Liver (tissue), 9 donors: ENCODE results near the gene CUEDC1. TPM values are rescaled to one million over a fixed set of nuclear protein-coding genes. Genes with fewer than 3 reads are reported as not detected.

Experiments used
- DNase-seq: peaks from one replicate; pipeline ENCODE4 v3.0.0-alpha.2; 2017; ENCODE audit warnings: low spot score
- H3K27ac ChIP-seq, 2 donors: one replicate each; pipeline ENCODE4 v1.7.0; 2013; ENCODE audit warnings: inconsistent platforms in 2 of 2, low read length in 2 of 2, control low read depth in 1 of 2, low read depth in 1 of 2, mild to moderate bottlenecking in 1 of 2
- H3K27me3 ChIP-seq, 4 donors: one replicate each; pipeline versions ENCODE4 v1.6.1 to v1.7.0; 2013; ENCODE audit warnings: low read length in 3 of 4, inconsistent platforms in 1 of 4, mild to moderate bottlenecking in 1 of 4, moderate library complexity in 1 of 4; ENCODE audit not compliant: control insufficient read depth in 4 of 4, insufficient read depth in 4 of 4
- H3K36me3 ChIP-seq, 4 donors: one replicate each; pipeline versions ENCODE4 v1.6.1 to v1.7.0; 2013; ENCODE audit warnings: low read length in 3 of 4, mild to moderate bottlenecking in 3 of 4, low read depth in 1 of 4, moderate library complexity in 1 of 4; ENCODE audit not compliant: control insufficient read depth in 4 of 4, insufficient read depth in 3 of 4
- H3K4me1 ChIP-seq, 4 donors: one replicate each; pipeline versions ENCODE4 v1.6.1 to v1.7.0; 2013; ENCODE audit warnings: low read length in 3 of 4, mild to moderate bottlenecking in 3 of 4, moderate library complexity in 1 of 4; ENCODE audit not compliant: control insufficient read depth in 4 of 4, insufficient read depth in 4 of 4
- H3K4me3 ChIP-seq, 3 donors: one replicate each; pipeline versions ENCODE4 v1.6.1 to v1.7.0; 2013; ENCODE audit warnings: low read length in 3 of 3, control low read depth in 1 of 3, low read depth in 1 of 3, mild to moderate bottlenecking in 1 of 3
- H3K9ac ChIP-seq, 2 donors: one replicate each; pipeline ENCODE4 v1.7.0; 2013; ENCODE audit warnings: low read length in 2 of 2, mild to moderate bottlenecking in 2 of 2, moderate library complexity in 2 of 2, control low read depth in 1 of 2, low read depth in 1 of 2
- H3K9me3 ChIP-seq, 4 donors: one replicate each; pipeline versions ENCODE4 v1.6.1 to v1.7.0; 2013; ENCODE audit warnings: low read length in 3 of 4; ENCODE audit not compliant: control insufficient read depth in 4 of 4
- ATF3 ChIP-seq: IDR thresholded peaks from 2 replicates; pipeline ENCODE4 v1.6.1; 2016; ENCODE audit warnings: antibody characterized with exemption
- EGR1 ChIP-seq, 2 donors: IDR thresholded peaks; 2 replicates each; pipeline ENCODE4 v1.6.1; 2016 to 2018; ENCODE audit warnings: antibody characterized with exemption in 2 of 2, low read depth in 2 of 2
- FOXA1 ChIP-seq: IDR thresholded peaks from 2 replicates; pipeline ENCODE4 v1.6.1; 2016; ENCODE audit warnings: antibody characterized with exemption
- HNF4G ChIP-seq: IDR thresholded peaks from 2 replicates; pipeline ENCODE4 v1.6.1; 2016; ENCODE audit warnings: antibody characterized with exemption
- JUND ChIP-seq, 2 donors: IDR thresholded peaks; 2 replicates each; pipeline ENCODE4 v1.6.1; 2016; ENCODE audit warnings: antibody characterized with exemption in 2 of 2
- MAX ChIP-seq: IDR thresholded peaks from 2 replicates; pipeline ENCODE4 v1.6.1; 2016; ENCODE audit warnings: antibody characterized with exemption
- REST ChIP-seq: IDR thresholded peaks from 2 replicates; pipeline ENCODE4 v1.6.1; 2016; ENCODE audit warnings: antibody characterized with exemption, mild to moderate bottlenecking
- RXRA ChIP-seq, 2 donors: IDR thresholded peaks; 2 replicates each; pipeline ENCODE4 v1.6.1; 2017 to 2018; ENCODE audit warnings: antibody characterized with exemption in 2 of 2, mild to moderate bottlenecking in 1 of 2
- SP1 ChIP-seq: IDR thresholded peaks from 2 replicates; pipeline ENCODE4 v1.6.1; 2018; ENCODE audit warnings: antibody characterized with exemption, mild to moderate bottlenecking
- TAF1 ChIP-seq: conservative IDR thresholded peaks from 2 replicates; pipeline ENCODE4 v1.6.1; 2016; ENCODE audit warnings: antibody characterized with exemption, mild to moderate bottlenecking
- ZBTB33 ChIP-seq: IDR thresholded peaks from 2 replicates; pipeline ENCODE4 v1.6.1; 2016; ENCODE audit warnings: antibody characterized with exemption
- WGBS: extraction: QIAGEN DNeasy Blood & Tissue Kit; methylation state at CpG from one replicate; pipeline ENCODE4 v1.1.7; 2013; 5-methylcytosine and 5-hydroxymethylcytosine counted together
- polyA plus RNA-seq, 2 donors: library from polyadenylated mRNA; stranded (reverse) in 1 of 2; unstranded in 1 of 2; fragments of 200-250 nt in 1 of 2; fragments of >200 nt in 1 of 2; fragmentation: Nextera tagmentation in 1 of 2; extraction: Ambion mirVana in 1 of 2; gene quantifications; one replicate each; pipeline versions ENCODE4 v1.2.1 to v1.2.3, GENCODE V29; 2013 to 2015
- total RNA-seq, 2 donors: library from RNA; depleted of rRNA; stranded (reverse); fragments of >200 nt; gene quantifications; one replicate each; pipeline ENCODE4 v1.2.3, GENCODE V29; 2014
- donor health status: healthy.
- donor health status: healthy.
- donor health status: healthy.
- donor health status: healthy.
- donor health status: healthy.

The CUEDC1 gene
- total and polyA plus RNA-seq, 4 donors: 2.6 to 4.9 (median 3.4) TPM

- Histone ChIP-seq H3K27ac (no peak overlapping the region), H3K4me3 (no peak overlapping the region), H3K9ac (no peak overlapping the region), H3K9me3 (no peaks in the 10 kb centered on the region), H3K36me3 (no peaks in the 10 kb centered on the region), H3K4me1 (peaks cover 9 to 19% (median 14%) of the 10 kb centered on the region in 4 donors), H3K27me3 (no peaks in the 10 kb centered on the region)
- 87% methylated on average over 16 of the region's 16 CpGs for WGBS
- DNase-seq: no peak
- no peak for TF ChIP-seq HNF4G
- no peak for TF ChIP-seq RXRA (IDR thresholded peaks at IDR 0.05)
- TF ChIP-seq JUND (IDR thresholded peaks at IDR 0.05): no peak
- TF ChIP-seq ATF3: no peak
- no peak for TF ChIP-seq FOXA1
Observed at GRCh38 chr17:57862694-57863667, 92.2 kb downstream of the CUEDC1 start.

- no peak overlapping the region for H3K27ac ChIP-seq
- H3K36me3 ChIP-seq: no peaks in the 10 kb centered on the region
- no peak for DNase-seq
- H3K9me3 ChIP-seq: no peaks in the 10 kb centered on the region
- no peak for TF ChIP-seq TAF1
- peak overlapping the region in 1 of 3 donors; percentile 44 for H3K4me3 ChIP-seq
- no peaks in the 10 kb centered on the region for H3K27me3 ChIP-seq
- no peak overlapping the region for H3K9ac ChIP-seq
- peaks cover 9 to 19% (median 14%) of the 10 kb centered on the region in 4 donors for H3K4me1 ChIP-seq
- 14% methylated on average over 58 of the region's 58 CpGs for WGBS
Observed at GRCh38 chr17:57861790-57862693, 93.2 kb downstream of the CUEDC1 start.

GRCh38 chr17:57861000-57861789 is 94.0 kb downstream of the CUEDC1 start:
- Histone ChIP-seq H3K9me3 (no peaks in the 10 kb centered on the region), H3K9ac (no peak overlapping the region), H3K4me1 (peaks cover 9 to 19% (median 14%) of the 10 kb centered on the region in 4 donors), H3K27ac (no peak overlapping the region), H3K4me3 (peak overlapping the region in 1 of 3 donors; percentile 44), H3K27me3 (no peaks in the 10 kb centered on the region), H3K36me3 (no peaks in the 10 kb centered on the region)
- 6% methylated on average over 34 of the region's 34 CpGs for WGBS
- no peak for DNase-seq
- no peak for TF ChIP-seq EGR1 (IDR thresholded peaks at IDR 0.05; ENCODE audit: low read depth in 2 of 2)
- no peak for TF ChIP-seq RXRA (IDR thresholded peaks at IDR 0.05)
- no peak for TF ChIP-seq SP1
- TF ChIP-seq ZBTB33: no peak
- no peak for TF ChIP-seq MAX
- no peak for TF ChIP-seq REST
